ENCODE results near the gene HHIP.

HHIP gene

GRCh38 chr4:144645631-144646522, at the start of gene HHIP:
Gene HHIP, plus strand, starts transcription at chr4:144646156. Its CDS starts 520 bp downstream, at chr4:144646676.
- DNase-seq, result no peak

GRCh38 chr4:144597171-144597570, 48.8 kb upstream of the HHIP start:
- DNase-seq, result no peak

GRCh38 chr4:144599621-144600020, 46.3 kb upstream of the HHIP start:
- DNase-seq, result no peak

- DNase-seq, result no peak
Observed at GRCh38 chr4:144611850-144612249, 34.1 kb upstream of the HHIP start.

- DNase-seq, result no peak
Observed at GRCh38 chr4:144614850-144615585, 30.9 kb upstream of the HHIP start.

GRCh38 chr4:144621681-144622080, 24.3 kb upstream of the HHIP start:
- DNase-seq, result no peak

- DNase-seq, result no peak
Observed at GRCh38 chr4:144627663-144628076, 18.3 kb upstream of the HHIP start.

- DNase-seq, result no peak
Observed at GRCh38 chr4:144633215-144633614, 12.7 kb upstream of the HHIP start.

- DNase-seq, result no peak
Observed at GRCh38 chr4:144634978-144635747, 10.8 kb upstream of the HHIP start.

GRCh38 chr4:144644368-144645101, 1.4 kb upstream of the HHIP start:
- no peak for DNase-seq

- DNase-seq, result no peak
Observed at GRCh38 chr4:144645102-144645630, 790 bp upstream of the HHIP start.

GRCh38 chr4:144646523-144647094, 653 bp downstream of the HHIP start:
- no peak for DNase-seq

GRCh38 chr4:144647095-144647561, 1.2 kb downstream of the HHIP start:
- no peak for DNase-seq

GRCh38 chr4:144647590-144647989, 1.6 kb downstream of the HHIP start:
- DNase-seq, result no peak

- DNase-seq, result no peak
Observed at GRCh38 chr4:144648042-144648441, 2.1 kb downstream of the HHIP start.

- no peak for DNase-seq
Observed at GRCh38 chr4:144649646-144650045, 3.7 kb downstream of the HHIP start.

- DNase-seq, result no peak
Observed at GRCh38 chr4:144650311-144651005, 4.5 kb downstream of the HHIP start.

GRCh38 chr4:144653781-144654545, 8.0 kb downstream of the HHIP start:
- DNase-seq, result no peak

GRCh38 chr4:144655491-144655890, 9.5 kb downstream of the HHIP start:
- DNase-seq, result no peak

- DNase-seq, result no peak
Observed at GRCh38 chr4:144656850-144657249, 10.9 kb downstream of the HHIP start.
